Medulla oblongata (tissue), 1 donor: Measurements from ENCODE around the gene ZRANB1.
"Not testable (repeated sequence)": the region's sequence is repeated elsewhere in the genome, so short reads cannot be mapped to it uniquely, and the experiment has no call there.

ENCODE experiments used
- DNase-seq: peaks from one replicate; pipeline ENCODE4 v3.0.0-alpha.2; 2015; ENCODE audit errors: extremely low spot score

The ZRANB1 gene

DNA sequence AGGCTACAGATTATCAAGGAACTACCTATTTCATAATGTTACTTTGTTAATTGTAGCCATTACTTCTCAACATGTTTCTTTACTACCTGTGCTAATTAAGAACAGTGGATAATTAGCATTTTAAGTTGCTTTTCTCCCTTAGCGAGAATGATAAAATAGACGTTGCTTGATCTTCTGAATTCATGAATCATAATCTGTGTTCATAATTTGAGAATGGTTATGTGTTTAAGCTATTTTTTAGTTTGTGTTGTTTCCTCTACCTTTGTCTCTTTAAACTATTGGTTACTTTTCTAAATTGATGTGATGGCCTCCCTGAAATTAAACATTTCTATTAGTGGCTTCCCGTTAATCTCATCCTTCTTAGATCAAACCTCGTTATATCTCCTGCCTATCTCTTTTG, at the start of gene ZRANB1:
ZRANB1 (plus strand) TSS at position 301 of the 400 bp plus-strand sequence. CDS start 371 bp downstream, outside the sequence.
- no peak for DNase-seq

DNA sequence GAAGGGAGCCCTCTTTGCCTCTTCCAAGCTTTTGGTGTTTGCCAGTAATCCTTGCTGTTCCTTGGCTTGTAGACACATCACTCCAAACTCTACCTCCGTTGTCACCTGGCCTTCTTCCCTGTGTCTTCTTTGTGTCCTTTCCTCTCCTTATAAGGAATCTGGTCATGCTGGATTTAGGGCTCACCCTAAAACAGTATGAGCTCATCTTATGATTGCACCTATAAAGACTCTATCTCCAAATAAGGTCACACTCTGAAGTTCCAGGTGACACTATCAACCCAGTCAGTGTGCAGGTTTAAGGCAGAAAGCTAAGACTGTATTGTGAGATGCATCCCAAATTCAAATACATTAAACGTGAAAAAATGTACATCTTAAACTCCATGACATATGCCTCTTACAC, 49.0 kb upstream of the ZRANB1 start:
- DNase-seq: no peak

GRCh38 chr10:124894569-124895215, 47.2 kb upstream of the ZRANB1 start:
- DNase-seq: no peak

- DNase-seq: no peak
Observed at GRCh38 chr10:124896751-124897150, 45.2 kb upstream of the ZRANB1 start.

GRCh38 chr10:124898471-124898870, 43.5 kb upstream of the ZRANB1 start:
- no peak for DNase-seq

DNA sequence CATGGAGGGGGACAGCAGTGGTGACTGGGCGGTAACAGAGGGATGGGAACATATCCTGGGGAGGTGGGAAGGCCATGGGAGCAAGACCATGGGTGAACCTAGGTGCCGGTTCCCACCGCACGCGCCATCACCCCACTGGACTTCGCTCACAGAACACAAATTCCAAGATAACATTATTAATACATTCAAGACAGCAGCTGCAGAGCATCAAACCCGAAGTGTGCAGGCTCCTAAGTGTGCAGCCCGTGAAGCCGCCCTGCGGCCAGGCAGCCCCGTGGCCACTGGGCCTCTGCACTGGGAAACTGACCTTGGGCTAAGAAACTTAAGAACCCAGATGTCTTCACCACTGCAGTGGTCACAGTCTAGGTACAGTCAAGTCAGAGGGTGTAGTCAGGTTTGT, 42.8 kb upstream of the ZRANB1 start:
- no peak for DNase-seq

GRCh38 chr10:124902462-124902861, 39.5 kb upstream of the ZRANB1 start:
- no peak for DNase-seq

GRCh38 chr10:124903111-124903510, 38.8 kb upstream of the ZRANB1 start:
- no peak for DNase-seq

GRCh38 chr10:124904796-124905195, 37.1 kb upstream of the ZRANB1 start:
- DNase-seq: no peak

GRCh38 chr10:124906551-124907001, 35.3 kb upstream of the ZRANB1 start:
- DNase-seq: no peak

DNA sequence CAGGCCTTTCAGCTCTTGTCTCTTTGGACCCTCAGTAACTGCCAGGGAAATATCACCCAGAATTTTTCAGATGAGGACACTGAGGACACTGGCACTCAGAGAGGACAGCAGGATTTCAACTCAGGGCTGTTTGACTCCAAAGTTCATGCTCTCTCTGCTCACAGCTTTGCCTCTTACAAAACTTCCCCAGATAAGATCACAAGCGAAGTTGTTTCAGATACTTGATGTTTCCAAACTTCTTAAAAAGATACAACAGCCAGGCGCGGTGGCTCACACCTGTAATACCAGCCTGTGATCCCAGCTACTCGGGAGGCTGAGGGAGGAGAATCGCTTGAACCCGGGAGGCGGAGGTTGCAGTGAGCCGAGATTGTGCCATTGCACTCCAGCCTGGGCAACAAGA, 32.4 kb upstream of the ZRANB1 start:
- no peak for DNase-seq

DNA sequence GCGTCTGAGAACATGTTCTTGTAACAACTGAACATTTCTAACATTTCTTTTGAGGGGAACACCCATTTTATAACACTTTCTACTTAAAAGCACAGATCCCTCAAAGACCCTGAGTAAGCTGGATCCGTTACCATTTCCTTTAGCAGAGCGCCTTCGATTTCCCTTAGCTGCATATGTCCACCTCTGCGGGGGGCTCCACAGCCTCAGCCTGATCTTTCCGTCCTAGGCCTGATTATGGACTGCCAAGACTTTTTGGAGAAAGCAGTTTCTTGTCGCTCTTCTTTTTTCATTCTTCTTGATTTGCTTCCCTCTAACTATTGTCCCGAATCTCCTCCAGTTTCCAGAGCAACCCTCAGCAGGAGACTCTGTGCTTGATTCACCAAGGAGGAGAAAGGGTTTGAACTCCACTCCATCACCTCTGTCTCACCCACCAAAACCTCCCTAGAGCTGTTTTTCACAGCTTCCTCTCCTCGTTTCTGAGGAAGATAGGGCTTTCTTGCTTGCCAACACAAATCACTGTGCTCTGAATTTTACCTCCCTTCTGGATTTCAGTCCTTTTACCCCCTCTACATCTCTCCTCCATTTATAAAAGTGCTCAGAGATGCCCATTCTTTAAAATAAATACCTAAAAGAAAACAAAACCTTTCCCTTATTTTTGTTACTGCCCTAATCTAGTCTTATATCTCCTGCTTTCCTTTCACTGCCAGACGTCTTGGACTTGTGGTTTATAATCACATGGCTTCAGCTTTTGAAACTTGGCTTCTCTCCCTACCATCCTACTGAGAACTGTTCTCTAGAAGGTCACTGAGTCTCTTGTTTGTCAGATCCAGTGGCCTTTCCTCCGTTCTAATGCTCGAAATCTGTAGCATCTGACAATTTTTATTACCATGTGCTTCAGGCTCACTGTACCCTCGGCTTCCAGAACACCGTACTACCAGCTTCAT, 30.5 kb upstream of the ZRANB1 start:
- DNase-seq: peak; percentile 84

DNA sequence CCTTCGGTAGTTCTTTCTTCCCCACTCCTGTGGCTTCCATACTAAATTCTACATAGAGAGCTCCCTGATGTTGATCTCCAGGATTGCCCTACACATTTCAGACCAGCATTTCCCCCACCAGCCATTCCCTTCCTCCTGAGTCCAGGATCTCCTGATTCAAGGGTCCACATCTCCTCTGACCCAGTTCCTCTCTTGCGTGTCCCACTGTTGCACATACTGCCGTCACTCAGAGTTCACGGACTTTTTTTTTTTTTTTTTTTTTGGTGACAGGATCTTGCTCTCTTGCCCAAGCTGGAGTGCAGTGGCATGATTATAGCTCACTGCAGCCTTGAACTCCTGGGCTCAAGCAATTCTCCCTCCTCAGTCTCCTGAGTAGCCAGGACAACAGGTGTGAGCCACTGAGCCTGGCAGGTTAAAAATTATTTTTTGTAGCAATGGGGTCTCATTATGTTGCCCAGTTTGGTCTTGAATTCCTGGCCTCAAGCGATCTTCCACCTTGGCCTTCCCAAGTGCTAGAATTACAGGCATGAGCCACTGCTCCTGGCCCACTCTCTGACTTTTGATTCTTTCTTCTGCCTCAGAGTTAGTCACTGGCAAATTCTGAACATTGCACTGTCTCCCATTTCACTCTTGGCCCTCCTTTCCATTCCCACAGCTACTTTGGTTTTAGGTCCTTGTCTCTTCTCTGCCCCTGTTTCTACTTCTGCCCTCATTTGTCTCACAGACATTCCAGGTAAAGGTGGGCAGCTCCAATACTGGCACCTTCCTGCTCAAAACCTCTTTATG, 29.6 kb upstream of the ZRANB1 start:
- no peak for DNase-seq

DNA sequence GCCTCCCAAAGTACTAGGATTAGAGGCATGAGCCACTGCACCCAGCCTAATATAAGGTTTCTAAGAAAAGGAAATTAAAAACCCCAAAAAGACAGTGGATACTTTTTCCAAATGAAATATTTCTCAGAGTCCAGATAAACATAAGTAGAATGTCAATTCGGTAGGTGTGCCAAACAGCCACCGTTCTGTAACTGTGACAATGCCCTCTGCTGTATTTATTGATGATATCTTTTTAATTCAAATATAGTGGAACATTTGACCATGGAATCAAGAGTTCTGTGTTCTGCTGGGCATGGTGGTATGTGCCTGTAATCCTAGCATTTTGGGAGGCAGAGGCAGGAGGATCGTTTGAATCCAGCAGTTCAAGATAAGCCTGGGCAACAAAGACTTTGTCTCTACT, 28.8 kb upstream of the ZRANB1 start:
- no peak for DNase-seq

DNA sequence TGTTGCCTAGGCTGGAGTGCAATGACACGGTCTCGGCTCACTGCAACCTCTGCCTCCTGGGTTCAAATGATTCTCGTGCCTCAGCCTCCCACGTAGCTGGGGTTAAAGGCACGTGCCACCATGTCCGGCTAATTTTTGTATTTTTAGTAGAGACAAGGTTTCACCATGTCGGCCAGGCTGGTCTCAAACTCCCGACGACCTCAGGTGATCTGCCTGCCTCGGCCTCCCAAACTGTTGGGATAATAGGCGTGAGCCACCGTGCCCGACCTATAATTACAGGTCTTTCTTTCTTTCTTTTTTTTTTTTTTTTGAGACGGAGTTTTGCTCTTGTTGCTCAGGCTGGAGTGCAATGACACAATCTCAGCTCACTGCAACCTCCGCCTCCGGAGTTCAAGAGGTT, 27.5 kb upstream of the ZRANB1 start:
- not testable (repeated sequence) for DNase-seq

GRCh38 chr10:124916098-124916584, 25.8 kb upstream of the ZRANB1 start:
- no peak for DNase-seq

DNA sequence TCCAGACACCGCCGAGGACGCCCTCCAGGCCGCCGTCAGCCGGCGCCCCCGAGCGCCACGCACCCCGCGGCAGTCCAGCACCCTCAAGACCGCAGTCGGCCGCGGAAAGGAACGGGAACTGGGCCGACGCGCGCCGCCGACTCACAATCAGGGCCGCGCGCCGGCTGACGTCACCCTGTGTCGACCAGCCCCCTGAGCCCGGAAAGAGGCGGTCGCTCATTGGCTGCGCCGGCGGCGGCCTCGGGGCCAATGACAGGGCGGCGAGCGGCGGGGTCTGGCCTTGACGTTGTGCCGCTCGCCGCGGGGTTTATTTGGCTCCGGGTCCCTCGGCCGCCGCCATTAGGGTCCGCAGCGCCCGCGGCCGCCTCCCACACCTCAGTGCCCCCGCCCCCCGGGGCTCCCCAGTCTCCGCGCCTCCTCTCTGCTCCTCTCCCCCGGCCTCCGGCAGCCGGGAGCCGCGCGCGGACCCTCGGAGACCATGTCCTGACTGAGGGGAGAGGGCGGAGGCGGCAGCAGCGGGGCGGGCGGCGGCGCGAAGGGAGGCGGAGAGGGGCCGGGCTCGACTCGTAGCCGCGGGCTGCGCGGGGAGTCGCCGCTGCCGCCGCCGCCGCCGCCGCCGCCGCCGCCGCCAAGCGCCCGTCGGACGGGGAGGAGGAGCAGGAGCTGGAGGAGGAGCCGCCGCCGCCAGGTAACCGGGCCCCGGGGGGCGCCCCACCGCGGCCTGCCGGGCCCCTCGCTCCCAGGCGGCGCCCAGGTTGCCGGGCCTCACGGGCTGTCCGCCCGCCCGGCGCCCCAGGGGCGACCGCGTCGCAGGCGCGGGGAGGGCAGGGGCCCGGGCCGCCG, 25.1 kb upstream of the ZRANB1 start:
- DNase-seq: peak; percentile 98

- DNase-seq: peak; percentile 60
Observed at GRCh38 chr10:124917428-124918190, 24.3 kb upstream of the ZRANB1 start.

- no peak for DNase-seq
Observed at GRCh38 chr10:124918191-124918830, 23.6 kb upstream of the ZRANB1 start.

DNA sequence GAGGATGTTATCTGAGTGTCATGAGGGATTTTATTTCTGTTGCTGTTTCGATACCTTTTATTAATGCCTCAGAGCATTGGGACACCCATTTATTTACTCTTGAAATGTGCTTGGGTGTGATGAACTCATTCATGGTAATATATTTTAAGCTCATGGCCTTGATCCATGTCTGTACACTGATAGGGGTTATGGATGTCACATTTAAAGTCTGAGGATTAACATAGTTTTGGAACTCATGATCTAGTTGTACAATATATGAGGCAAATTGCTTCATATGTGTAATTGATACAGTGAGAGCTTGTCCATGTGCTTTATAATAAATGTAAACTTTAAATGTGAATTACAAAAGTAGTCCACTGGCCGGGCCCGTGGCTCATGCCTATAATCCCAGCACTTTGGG, 23.0 kb upstream of the ZRANB1 start:
- no peak for DNase-seq
